H7 (cell line): Measurements from ENCODE around the gene HINT3. TPM values are rescaled to one million over a fixed set of nuclear protein-coding genes. Genes with fewer than 3 reads are reported as not detected.

Experiments
- DNase-seq: peaks from one replicate; pipeline ENCODE4 v3.0.0; 2012
- H3K27me3 ChIP-seq: 2 replicates; pipeline ENCODE4 v1.6.0; 2011; ENCODE audit warnings: mild to moderate bottlenecking, low read length; ENCODE audit not compliant: control insufficient read depth, insufficient read depth
- H3K36me3 ChIP-seq: replicated peaks from 2 replicates; pipeline ENCODE4 v1.5.1; 2011; ENCODE audit warnings: low read length; ENCODE audit not compliant: control insufficient read depth, insufficient read depth
- H3K4me3 ChIP-seq: 2 replicates; pipeline ENCODE4 v1.5.1; 2011; ENCODE audit warnings: low read depth, mild to moderate bottlenecking, control low read depth, low read length, moderate library complexity; ENCODE audit not compliant: insufficient read depth
- total RNA-seq: library from RNA; depleted of rRNA; stranded (reverse); fragments of >200 nt; shearing (Covaris generic); gene quantifications from 2 replicates; pipeline ENCODE4 v1.2.3, GENCODE V29; 2014; rRNA removed

The HINT3 gene
- total RNA-seq, 1 experiment from 2014 or later = 13.8 TPM

- peaks cover 4% of the 10 kb centered on the region for H3K36me3 ChIP-seq
- H3K27me3 ChIP-seq = no peaks in the 10 kb centered on the region
- H3K4me3 ChIP-seq = no peak overlapping the region
- no peak for DNase-seq
Observed at GRCh38 chr6:126027601-126028000, 71.0 kb downstream of the HINT3 start.

Other genes with a start within 250 kb of the HINT3 start
- gene HEY2, start 207.1 kb upstream of the HINT3 start, total RNA-seq = 19.3 and 30.4 TPM in 2 replicates
- 3.0 and 4.1 TPM in 2 replicates for gene NCOA7, start 165.8 kb upstream of the HINT3 start, total RNA-seq
- gene TRMT11, start 29.8 kb downstream of the HINT3 start, total RNA-seq = 29.5 and 32.3 TPM in 2 replicates